Activated CD4-positive, alpha-beta T cell treated with anti-CD3 and anti-CD28 coated beads, Interleukin-2, amount 50 U/mL, for 16 hours (primary cell): Measurements from ENCODE around the gene ITIH6.
"Not testable (repeated sequence)": the region's sequence is repeated elsewhere in the genome, so short reads cannot be mapped to it uniquely, and the experiment has no call there.

Experiments
- DNase-seq: peaks from one replicate; pipeline ENCODE4 v3.0.0-alpha.2; 2020

The ITIH6 gene

DNA sequence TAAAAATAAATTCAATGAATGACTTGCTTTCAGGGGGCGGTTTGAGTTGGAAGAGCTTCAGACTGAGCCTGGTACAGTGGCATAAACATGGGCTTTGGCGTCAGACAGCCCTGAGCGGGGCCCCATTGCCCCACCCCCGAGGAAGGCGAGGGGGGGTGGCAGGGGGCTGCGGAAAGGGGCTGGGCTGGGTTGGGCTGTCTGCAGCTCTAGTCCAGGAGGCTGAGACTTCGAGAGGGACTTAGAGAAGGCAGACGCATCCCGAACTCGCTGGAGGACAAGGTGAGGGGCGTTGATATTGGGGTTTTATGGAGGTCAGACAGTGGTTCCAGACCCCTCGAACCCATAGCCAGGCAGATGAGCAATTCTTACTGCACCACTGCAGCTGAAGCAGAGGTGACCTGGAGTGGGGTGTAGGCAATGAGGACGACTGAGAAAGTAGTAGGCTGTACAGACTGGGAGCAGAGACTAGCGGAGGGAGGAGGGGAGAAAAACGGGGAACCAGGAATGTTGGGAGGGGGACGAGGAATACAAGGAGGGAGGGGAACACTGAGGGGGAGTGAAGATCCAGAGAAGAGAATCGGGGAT lies 9.6 kb upstream of the ITIH6 start, which contains the start of gene MAGED2:
TSS of gene MAGED2 (plus strand) at position 222 of the 585 bp plus-strand sequence. CDS start 1,587 bp downstream, outside the sequence.
- no peak for DNase-seq

DNA sequence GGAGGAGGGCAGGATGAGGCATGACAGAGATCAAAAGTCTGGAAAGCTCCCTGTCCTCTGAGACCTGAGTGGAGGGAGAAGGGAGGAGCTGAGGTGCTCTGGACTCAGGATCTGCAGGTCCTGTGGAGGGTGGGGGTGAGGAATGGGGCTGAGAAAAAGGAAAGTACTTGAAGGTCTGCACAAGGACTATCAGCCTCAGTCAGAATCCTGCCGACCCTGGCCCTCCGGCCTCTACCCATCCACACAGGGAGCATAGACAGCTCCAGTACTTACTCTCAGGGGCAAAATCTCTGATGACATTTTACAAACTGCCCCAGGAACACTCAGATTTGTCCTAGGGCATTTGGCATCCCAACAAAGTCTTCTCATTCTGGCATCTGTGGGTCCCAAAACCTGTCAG lies 991 bp upstream of the ITIH6 start:
- no peak for DNase-seq

- no peak for DNase-seq
Measured at GRCh38 chrX:54794795-54795194, 3.3 kb downstream of the ITIH6 start.

GRCh38 chrX:54794028-54794427 lies 4.0 kb downstream of the ITIH6 start:
- no peak for DNase-seq

DNA sequence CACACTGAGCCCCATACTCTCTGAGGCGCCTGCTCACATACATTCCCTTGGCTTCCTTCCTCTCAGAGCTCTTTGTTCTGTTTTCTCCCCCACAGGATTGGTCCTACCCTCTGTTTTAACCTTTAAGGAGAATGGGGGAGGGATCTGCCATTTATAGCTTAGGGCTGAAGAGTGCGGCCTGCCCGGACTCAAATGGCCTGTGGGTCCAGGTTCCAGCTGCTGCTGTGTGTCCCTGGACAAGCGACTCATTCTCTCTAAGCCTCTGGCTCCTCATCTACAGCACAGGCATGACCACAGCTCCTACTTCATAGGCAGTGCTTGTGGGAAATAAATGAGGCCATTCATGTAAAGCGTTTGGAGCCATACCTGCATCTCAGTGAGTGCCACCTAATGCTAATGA lies 8.7 kb downstream of the ITIH6 start:
- DNase-seq: not testable (repeated sequence)

GRCh38 chrX:54788446-54788845 lies 9.6 kb downstream of the ITIH6 start:
- no peak for DNase-seq

GRCh38 chrX:54786967-54787366 lies 11.1 kb downstream of the ITIH6 start:
- peak; percentile 24 for DNase-seq

GRCh38 chrX:54785901-54786300 lies 12.2 kb downstream of the ITIH6 start:
- no peak for DNase-seq

DNA sequence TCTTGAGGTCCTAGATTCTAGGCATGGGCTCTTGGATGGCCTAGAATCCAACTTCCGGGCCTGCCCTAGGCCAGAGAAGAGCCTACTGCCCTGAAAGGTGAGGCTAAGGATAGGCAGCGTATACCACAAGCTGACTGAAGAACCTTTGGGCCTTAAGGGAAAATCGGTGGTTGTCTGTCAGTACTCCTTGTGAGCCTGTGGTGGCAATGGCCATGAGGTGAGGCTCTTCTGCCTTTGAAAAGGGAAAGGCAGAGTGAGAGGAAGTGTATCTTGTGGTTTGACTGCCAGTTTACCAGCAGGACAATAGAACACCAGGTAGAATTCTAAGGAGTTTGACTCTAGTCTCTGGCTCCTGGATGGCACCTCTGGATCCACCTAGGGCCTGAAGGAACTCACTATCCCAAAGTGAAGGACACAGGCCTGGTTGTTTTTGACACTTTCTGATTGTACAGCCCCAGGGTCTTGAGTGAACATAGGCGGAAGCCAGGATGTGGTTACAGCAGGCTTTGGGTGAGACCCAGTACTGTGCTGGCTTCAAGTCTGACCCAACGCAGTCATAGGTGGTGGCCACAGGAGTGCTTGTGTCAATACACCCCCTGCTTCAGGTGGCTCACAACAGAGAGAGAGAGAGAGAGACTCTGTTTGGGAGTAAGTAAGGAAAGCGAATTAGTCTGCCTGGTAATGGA lies 20.9 kb downstream of the ITIH6 start:
- DNase-seq: no peak

DNA sequence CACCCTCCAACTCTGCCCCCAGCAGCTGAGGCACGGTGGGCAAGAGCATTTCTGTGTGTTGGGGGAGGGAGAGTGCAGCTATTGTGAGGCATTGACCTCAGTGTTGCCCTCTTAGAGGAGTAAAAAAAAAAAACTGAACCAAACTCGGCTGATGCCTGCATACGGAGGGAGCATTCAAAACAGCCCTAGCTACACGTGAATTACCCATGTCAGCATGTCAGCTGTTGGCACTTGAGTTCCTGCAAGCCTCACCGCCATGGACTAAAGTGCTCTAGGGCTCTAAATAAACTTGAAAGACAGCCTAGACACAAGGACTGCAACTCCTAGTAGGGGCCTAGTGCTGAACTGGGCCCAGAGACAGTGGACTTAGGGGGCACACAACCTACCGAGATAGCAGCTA lies 22.0 kb downstream of the ITIH6 start:
- no peak for DNase-seq

- DNase-seq: not testable (repeated sequence)
Measured at GRCh38 chrX:54774391-54775094, 23.5 kb downstream of the ITIH6 start.

GRCh38 chrX:54758114-54759055 lies 39.7 kb downstream of the ITIH6 start:
- no peak for DNase-seq

GRCh38 chrX:54754854-54755253 lies 43.2 kb downstream of the ITIH6 start:
- no peak for DNase-seq

DNA sequence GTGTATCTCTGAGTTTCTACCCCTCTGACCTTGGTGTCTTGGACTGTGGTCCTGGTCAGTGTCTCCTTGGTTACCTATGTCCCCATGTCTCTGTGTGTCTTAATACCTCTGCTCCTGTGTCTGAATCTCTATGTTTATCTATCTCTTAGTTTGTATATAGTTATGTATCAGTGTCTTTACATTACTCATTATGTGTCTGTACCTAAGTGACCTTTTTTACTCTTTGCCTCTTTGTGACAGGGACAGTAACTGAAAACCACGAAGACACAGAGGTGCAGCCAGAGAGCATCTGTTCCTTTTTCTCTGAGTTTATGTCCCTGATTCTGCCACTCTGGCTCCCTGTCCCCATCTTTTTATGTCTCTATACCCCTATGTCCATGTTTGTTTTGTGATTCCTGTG lies 49.4 kb downstream of the ITIH6 start:
- DNase-seq: no peak

DNA sequence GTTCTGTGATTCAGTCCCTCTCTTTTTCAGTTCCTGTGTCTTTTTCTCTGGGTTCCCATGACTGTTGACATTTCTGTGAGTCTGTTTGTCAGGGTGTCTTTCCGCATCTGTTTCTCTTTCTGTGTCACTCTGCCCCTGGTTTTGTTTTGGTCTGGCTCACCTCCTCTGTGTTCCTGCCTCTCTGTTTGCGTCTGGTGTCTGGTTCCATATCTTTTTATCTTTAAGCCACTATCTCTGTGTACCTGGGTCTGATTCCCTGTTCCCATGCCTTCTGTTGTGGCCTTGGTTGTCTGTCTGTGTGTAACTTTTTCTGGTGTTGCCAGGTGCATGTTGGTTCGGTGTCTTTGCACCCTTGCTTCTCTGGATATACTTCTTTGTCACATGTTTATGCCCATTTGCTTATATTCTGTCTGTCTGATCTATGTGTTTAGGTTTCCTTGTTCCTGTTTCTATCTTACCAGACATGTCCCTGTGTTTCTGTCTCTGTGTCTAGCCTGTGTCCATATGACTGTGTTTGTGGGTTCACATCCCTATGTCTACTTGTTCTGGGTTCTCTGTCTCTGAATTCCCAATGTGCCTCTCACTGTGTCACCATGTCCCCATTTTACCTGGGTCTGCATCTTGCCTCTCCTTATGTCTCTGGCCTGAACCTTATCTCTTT lies 50.2 kb downstream of the ITIH6 start:
- no peak for DNase-seq

- no peak for DNase-seq
Measured at GRCh38 chrX:54746928-54747327, 51.1 kb downstream of the ITIH6 start.

DNA sequence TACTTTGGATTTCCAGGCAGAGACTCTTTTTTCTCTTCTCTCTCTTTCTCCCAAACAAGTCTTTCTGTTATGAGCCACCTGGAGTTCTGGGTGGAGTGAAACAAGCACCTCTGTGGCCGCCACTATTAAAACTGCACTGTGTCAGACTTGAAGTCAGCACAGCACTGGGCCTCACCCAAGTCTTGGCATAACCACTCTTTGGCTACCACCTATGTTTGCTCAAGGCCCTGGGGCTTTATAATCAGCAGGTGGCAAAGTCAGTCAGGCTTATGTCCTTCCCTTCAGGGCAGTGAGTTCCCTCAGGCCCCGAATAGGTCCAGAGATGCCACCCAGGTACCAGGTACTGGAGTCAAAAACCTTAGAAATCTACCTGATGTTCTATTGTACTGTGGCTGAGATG lies 52.4 kb downstream of the ITIH6 start:
- no peak for DNase-seq

GRCh38 chrX:54738567-54738966 lies 59.5 kb downstream of the ITIH6 start:
- DNase-seq: not testable (repeated sequence)

DNA sequence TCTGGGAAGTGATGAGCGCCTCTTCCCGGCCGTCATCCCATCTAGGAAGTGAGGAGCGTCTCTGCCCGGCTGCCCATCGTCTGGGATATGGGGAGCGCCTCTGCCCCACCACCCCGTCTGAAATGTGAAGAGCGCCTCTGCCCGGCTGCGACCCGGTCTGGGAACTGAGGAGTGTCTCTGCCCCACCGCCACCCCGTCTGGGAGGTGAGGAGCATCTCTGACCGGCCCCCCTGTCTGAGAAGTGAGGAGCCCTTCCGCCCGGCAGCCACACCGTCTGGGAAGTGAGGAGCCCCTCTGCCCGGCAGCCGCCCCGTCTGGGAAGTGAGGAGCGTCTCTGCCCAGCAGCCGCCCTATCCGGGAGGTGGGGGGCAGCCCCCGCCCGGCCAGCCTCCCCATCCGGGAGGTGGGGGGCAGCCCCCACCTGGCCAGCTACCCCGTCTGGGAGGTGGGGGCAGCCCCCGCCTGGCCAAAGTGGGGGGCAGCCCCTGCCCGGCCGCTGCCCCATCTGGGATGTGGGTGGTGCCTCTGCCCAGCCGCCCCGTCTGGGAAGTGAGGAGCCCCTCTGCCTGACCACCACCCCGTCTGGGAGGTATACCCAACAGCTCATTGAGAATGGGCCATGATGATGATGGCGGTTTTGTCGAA lies 61.6 kb downstream of the ITIH6 start:
- not testable (repeated sequence) for DNase-seq

DNA sequence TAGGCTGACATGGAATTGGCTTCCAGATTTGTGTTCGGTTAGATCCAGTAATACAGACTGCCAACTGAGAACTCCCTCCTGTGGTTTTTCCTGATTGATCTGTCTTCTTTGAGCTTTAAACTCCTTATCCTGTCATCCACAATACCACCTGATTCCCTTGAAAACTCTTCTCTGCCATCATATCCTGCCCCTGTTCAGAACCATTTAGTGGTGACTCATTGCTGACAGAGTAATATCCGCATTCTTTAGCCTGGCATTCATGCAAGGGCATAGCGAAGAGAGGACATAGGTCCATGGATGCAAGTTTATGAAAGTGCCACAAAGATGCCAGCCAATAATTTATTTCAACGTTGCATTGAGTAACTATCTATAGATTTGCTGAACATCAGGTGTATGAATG lies 76.6 kb downstream of the ITIH6 start:
- no peak for DNase-seq

- no peak for DNase-seq
Measured at GRCh38 chrX:54715621-54716020, 82.4 kb downstream of the ITIH6 start.

DNA sequence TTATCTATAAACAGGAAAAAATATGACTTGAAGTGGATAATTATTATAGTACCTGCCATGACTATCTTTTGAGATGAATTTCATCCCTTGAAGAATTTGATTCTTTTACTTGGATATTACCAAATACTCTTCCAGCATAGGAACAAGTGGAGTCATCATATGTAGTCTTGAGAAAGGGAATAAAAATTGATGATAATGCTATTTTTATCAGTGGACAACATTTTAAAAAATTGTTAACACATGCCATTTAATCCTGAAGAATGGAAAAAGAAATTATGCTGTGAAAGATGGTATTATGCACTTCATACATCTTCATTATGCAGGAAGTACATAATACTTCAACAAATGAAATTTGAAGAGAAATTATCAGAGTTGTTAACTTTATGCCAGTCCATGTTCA lies 83.6 kb downstream of the ITIH6 start:
- no peak for DNase-seq
